HG03442 (cell line): ENCODE data around the gene MAGI2.

ENCODE experiments used
- ATAC-seq: cut with Tn5 transposase; IDR thresholded peaks from one replicate; pipeline ENCODE4 v1.9.1; 2021; ENCODE audit warnings: mild to moderate bottlenecking, moderate library complexity; ENCODE audit not compliant: unreplicated experiment

MAGI2 gene

DNA sequence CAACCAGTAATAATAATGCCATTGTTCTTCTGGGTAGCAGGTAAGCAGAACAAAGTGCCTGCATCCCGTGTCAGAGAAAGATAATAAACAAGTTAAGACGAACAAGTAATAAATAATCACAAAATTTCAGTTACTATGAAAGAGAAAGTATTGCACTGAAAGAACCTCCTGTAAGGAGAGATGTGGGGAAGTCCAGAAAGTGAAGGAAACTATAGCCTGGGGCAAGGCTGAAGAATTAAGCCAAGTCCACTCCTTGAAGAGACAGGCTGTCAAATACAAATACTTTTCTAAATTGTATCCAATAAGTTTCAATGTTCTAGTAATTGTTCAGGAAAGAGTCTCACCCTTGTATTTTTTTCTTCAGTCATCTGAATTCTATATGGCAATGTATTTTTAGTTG is 611.4 kb downstream of the MAGI2 start:
- ATAC-seq: no peak

DNA sequence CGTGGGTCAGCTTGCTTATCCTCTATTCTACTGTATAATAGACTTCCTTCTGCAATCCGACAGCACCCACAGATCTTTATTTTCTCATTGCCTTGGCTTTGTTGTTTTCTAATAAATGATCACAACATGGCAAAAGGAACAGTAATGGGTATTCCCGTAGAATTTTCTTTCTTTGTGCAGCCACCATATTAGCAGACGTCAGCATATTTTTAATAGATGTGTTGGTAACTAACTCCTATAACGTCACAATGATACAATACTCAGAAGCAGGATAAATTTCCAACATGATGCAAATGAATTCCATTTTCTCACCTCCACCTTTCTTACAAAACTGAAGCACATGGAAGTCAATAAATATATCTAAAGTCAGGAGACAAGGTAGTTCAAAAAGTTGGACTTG is 617.6 kb downstream of the MAGI2 start:
- no peak for ATAC-seq

DNA sequence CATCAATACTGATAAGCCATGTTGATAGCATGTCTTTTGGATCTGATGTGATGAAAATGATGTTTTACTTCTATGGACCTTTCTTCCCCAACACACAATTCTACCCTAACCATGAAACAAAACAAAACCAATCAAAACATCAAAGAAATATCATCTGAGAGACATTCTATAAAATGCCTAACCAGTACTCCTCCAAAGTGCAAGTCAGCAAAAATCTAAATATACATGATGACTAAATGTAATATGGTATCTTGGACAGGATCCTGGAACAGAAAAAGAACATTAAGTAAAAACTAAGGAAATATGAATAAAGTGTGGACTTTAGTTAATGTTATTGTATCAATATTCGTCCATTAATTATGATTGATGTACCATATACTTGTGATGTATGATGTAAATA is 625.1 kb downstream of the MAGI2 start:
- no peak for ATAC-seq

DNA sequence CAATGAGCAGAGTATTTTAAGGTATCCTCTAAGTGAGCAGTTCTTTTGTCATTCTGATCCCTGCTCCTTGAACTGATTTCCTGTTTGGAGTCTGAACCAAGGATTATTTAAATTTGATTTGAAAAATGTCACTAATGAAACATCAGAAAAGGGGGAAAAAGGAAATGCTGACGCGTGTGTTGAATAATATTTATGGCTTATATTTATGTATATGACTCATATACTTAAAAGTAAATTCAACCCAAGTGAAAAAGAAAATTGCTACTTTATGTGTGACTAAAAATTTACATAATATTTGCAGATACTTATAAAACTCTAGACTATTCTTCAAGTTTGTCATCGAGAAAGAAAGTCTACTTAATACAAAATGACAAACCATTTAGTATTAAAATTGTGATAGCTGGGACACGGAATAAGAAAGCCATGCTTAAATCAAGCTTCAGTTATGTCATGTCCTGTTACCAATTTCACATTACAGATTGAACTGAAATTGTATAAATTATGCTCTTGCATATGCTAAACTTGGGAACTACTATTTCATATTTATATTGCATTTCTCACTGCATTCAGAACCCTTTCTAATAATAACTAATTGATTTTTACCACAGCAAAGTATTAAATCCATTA is 649.9 kb downstream of the MAGI2 start:
- ATAC-seq: no peak

DNA sequence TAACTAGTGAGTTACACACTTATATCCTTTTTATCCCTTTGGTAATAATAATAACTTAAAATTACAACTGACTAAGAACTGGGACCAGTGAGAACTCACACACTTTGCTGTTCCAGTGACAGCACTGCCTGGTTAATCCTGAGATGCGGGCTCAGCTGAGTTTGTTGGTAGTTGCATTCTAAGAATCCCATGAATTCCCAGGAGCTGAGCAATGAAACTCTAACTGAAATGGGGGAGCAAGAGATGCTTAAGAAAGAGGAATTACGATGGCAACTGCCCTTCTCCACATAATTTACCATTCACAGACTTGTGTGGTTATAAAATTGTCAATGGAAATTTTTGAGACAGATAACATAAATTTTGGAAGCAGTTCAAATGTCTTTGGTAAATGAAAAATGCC is 659.4 kb downstream of the MAGI2 start:
- no peak for ATAC-seq

DNA sequence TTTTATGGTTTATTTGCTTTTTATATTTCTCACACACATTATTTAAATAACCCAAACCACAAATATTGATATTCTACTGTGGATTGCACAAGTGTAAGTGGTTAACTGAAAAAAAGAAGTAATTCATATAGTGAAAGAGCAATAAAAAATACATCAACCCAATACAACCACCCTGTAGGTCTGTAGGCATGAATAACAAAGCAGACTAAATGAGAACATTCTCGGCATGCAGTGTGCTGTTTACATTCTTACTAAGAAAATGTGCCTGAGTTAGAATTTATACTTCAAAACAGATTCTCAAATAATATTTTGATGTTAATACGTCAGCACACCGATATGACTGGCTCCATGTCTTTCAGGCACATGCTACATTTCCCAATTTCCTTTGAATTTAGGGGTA is 660.8 kb downstream of the MAGI2 start:
- ATAC-seq: no peak

DNA sequence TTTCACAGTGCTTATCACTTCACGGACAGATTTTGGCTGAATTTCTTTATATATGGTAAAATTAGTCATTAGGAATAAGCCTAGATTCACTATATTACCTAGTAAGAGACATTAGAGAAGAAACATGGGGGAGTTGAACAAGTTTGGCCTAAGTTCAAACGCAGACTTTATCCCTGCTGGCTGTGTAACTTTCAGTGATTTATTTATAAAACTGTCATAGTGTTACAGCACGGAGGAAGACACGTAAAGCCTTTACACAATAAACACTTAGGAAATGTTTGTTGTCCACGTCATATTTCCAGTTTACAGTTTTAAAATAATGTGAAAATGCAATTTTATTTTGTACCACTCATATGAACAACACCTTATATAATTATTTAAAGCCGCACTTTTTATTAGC is 661.5 kb downstream of the MAGI2 start:
- no peak for ATAC-seq

DNA sequence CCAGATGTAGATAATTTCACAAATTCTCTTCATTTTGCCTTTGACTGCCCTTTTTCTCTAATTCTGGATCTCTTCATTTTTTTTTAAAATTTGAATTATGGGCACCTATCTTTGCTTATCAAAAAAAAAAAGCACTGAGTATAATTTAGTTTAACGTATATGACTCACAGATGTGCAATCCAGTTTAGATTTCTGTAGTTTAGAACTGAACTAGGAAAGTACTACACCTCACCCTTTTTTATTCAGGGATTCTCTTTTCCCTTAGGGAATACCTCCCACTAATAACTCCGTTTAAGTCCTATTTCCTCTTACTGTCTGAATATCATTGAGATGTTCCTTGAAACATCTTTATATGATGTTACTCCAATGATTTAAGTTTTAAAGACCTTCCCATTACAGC is 665.0 kb downstream of the MAGI2 start:
- no peak for ATAC-seq

DNA sequence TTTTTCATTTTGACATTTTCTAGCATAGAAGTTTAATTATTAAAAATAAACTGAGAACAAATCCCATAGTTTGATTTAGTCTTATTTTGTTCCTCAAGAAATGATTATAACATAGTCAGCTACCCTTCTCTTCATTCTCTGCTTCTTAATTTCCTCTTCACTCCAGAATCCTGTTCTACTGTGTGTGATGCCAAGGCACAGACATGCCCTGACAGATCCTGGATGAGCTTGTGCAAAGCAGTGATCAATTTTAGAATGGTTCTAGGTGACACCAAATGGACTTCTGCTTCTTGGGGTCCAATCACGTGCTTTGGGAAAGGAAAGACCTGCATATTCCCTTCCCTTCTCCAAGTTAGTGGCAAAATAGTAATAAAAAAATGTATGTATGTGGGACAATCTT is 665.6 kb downstream of the MAGI2 start:
- no peak for ATAC-seq

DNA sequence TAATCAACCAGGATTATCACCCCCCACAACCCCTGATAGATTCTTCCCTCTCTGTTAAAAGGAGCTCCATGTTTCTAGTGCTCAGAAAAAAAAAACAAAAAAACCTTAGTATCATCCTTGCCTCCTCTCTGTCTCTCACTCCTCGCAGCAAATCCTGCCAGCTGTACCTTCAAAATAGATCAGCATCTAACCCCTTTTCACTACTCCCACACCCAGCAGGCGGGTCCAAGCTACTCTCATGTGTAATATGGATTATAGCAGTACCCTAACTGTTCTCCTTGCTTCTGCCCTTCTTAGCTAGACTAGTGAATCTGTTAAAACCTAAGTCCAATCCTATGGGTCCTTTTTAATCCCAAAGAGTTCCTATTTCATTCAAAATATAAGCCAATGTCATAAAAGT is 667.4 kb downstream of the MAGI2 start:
- ATAC-seq: no peak

DNA sequence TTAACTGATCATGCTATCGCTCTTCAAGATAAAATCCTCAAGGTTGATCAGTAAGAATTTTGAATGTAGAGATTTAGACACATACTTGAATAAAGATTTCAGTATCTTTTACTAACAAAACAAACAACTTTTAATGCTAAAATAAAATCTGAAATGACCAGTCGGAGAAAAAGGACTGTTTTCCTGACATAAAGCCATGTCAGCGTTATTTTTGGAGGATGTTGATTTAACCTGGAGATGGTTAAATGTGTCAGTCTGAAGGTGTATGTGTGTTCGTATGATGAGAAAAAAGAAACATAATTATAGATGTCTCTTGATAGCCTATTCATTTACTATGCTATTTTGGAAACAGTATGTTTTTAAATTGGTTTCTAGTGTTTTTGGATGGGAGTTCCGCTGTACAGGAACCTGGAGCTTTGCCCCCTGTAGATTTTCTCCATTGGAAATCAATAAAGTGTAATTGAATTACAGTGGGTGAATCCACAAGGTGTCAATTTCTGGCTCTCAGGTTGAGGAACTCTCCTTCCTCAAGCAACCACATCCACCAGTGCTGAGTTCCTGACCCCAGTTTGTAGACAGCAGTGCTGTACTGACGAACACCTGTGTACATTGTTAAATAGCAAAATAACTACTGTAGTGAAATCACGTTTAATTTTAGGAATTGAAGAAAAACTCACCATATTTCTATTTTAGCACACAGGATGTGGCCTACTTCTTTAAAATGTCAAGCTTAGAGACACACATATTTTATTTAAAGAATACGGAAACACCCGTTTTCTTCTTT is 670.1 kb downstream of the MAGI2 start:
- ATAC-seq: no peak

DNA sequence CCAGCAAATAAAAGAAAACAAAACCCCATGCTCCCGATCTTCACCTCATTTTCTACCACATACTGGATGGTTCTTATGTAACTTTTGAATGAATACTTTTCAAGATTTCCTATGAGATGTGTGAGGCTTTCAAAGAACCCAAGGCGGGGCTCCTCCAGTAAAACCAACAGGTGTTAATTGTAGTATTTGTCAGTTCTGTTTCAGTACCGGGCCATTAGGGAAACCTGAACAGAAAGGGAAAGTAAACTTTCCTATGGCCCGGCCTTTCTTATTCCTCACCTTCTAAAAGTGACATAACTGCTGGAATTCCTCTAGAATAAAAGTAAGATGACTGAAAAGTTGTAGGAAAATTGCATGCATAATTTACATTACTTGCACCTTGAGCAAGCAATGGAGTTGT is 672.9 kb downstream of the MAGI2 start:
- no peak for ATAC-seq

DNA sequence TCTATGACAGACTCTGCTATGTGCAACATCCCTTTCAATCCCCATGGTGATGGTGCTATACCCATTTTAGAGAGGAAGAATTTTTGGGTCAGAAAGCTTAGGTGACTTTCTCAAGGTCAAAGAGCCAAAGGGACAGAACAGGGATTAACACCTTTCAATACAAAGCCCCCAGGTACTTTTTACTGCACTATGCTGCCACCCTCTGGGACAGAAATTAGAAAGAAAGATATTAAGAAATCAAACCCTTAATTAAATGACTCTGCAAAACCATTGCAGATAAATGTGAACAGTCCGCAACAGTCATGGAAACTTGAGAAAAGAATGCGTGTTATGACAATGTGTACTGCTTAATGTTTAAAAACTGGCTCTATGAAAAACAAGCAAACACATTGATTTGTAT is 673.7 kb downstream of the MAGI2 start:
- ATAC-seq: no peak

DNA sequence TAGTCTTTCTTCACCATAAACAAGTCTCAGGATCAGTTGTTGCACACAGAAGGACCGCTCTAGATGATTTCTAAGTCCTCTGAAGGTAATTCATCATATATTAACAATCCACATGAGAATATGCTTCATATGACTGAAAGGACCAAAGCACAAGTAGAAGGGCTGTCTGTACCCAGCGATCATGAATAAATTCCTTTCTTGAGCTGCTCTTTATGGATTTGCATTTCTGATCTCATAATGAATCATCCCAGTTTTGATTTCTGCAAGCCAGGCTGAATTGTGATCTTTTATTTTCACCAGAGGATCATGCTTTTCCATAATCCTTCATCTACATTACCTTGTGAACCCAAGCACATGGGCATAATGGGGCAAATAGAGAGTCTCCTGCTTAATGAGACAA is 675.6 kb downstream of the MAGI2 start:
- ATAC-seq: no peak

DNA sequence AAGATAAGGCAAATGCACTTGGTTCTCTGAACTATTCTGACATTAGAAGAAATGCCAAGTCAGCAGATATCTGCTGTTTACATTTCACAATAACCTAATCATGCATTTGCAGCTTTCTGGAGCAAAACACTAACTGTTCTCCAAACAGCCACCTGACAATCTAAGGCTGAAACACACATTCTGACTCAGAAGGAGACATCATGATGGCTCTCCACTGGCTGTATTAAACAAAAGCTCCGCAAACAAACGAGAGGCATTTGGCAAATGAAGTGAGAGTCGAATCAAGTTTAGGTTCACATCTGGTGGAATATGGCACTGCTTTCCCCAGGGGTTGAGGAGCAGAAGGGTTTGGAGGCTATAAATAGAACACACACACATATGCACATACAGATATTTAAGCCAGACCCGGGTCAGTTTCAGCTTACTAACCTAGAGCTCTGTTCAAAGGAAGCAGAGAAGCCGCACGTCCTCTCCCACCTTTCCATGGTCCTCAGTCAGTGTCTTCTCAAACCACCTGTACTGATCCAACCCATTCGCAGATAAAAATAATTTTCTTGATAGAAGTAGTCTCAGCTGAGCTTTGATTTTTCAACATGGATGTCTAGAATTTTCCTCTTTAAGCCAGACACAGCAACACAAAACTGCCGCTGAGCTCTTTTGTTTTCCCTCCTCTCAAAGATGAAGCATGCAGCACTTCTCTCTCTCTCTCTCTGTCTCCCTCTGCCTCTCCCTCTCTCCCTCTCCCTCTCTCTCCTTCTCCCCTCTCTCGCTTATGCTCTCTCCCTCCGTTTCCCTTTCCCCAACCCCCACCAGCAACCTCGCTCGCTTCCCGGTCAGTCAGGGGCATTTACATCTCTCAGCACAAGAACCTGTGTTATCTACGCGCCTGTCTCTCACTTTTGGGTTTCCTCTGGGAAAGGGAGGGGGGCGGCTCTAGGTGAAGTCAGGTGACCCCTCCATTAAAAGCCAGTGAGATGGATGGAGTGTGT is 682.8 kb downstream of the MAGI2 start:
- no peak for ATAC-seq

DNA sequence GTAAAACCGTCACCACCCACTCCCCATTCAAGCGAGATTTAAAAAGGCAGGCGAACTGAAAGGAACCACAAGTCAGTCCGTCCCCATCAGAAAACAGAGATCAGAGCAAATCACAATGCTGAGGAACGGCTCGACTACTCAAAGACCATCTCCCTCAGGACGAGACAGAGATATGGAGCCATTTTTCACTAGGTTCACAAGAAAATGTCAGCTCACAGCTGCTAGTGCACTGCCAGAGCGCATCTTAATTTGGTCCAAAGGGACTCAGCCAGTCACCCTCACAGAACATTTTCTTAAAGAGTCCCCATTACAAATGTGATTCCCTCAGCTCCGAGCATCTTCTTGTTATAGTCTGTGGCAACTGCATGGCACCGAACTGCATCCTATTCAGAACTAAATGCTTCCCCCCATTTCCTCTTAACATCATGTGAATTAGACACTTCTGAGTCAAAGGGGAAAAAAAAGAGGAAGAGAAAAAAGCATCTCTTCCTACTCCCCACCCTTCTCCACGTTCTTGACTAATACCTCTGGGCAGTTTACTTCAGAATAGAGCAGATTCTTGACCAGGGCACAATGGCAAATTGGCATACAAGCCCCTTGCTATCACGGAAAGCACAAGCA is 683.9 kb downstream of the MAGI2 start:
- ATAC-seq: peak; percentile 93

DNA sequence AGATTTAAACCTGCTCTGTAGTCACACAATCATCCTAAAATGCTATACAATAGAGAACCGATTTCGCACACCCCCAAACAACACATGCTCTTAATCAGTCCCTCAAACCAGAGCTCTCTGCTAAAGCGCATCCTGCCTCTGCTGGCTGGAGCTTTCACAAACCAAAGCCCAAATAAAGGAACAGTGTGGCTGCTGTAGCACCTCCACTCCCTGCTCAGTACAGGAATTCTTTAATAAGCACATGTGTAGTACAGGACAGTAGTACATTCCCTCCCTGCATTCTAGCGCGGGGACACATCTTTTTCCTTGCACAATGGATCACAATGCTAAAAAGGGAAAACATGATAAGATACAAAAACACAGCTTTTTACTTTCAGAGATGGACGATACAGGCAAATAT is 684.6 kb downstream of the MAGI2 start:
- ATAC-seq: no peak

DNA sequence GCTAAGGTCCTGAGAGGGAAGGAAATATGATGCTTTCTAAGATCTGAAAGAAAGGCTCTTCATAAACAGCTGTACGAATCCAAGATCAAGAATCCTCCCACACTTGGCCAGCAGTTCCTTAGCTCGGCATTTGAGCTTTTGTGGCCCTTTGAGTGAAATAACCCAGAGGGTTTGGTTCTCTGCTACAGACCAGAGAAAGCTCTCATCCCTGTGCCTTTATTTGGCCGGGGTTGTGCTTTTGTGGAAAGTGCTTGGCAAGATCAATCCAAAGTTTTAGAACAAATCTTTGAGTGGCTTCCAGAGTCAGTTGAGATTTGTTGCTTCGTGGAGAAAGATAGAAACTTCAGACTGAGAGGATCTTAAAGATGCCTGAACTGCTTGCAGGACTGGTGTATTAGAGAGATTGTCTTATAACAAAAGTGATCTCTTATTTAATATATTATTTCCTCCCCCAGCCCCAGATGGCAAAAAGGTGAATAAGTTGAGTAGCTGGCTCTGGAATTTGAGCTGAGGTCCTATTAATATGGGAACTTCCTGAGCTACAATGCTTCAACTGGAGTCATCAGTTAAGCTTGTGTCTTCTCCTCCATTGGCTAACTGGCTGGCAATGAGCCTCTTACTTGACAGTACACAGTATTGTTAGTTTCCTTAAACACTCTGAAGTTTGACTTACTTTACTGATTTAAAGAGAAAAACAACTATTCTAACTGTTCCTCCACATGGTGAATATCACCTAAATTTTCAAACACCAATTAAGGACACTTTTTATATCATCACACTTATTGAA is 687.3 kb downstream of the MAGI2 start:
- no peak for ATAC-seq

DNA sequence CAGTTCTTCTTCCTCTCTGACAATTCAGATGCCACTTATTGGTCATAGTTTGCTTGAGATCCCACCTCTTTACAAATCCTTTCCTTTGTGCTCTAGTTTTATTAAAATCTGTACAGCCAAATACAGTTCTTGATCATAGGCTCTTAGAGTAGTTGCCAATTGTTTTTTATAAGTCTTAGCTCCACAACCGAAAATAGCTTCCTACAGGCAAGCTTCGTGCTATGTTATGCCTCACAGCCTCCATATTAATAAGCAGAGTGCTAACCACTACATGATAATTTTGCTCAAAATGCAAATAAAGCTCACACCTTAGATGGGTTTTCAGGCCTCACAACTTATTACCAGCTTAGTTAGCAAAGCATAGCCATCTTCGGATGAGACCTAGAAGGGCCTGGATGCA is 688.9 kb downstream of the MAGI2 start:
- ATAC-seq: no peak

DNA sequence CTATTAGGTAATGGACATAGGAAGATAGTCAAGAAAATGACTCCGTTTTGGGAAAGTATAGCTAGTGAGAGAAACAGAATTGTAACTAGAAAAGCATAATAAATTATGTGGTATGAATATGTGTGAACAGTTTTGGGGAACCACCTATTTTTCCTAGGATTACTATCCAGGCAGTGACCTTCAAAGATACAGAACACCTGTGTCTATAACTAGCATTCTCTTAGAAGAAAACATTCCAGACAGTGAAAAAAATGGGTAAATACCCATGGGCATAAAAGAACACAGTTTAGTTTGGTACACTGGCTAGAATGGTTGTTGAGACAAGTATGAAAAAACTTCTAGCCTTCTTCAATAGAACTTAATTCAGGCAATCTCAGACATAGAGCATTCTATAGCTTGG is 690.8 kb downstream of the MAGI2 start:
- no peak for ATAC-seq
